SJSA1 (cell line): ENCODE measurements around the gene RNF14. TPM values are rescaled to one million over a fixed set of nuclear protein-coding genes. Genes with fewer than 3 reads are reported as not detected.

Experiments used
- DNase-seq, 2 experiments: peaks; one replicate each; pipeline ENCODE4 v3.0.0-alpha.2; 2015 to 2020; ENCODE audit warnings: low spot score in 2 of 2, low read depth in 1 of 2
- H3K27ac ChIP-seq: fragments of 250-450 bp; sonication (Bioruptor Pico); 2 replicates; pipeline ENCODE4 v1.5.1; 2020; ENCODE audit warnings: mild to moderate bottlenecking, moderate library complexity
- H3K27me3 ChIP-seq: fragments of 250-450 bp; sonication (Bioruptor Pico); replicated peaks from 2 replicates; pipeline ENCODE4 v1.5.1; 2020; ENCODE audit warnings: mild to moderate bottlenecking, moderate library complexity
- H3K36me3 ChIP-seq: fragments of 250-450 bp; sonication (Bioruptor Pico); 2 replicates; pipeline ENCODE4 v1.5.1; 2020; ENCODE audit warnings: mild to moderate bottlenecking
- H3K4me1 ChIP-seq: fragments of 250-450 bp; sonication (Bioruptor Pico); replicated peaks from 2 replicates; pipeline ENCODE4 v1.6.1; 2021; ENCODE audit warnings: mild to moderate bottlenecking
- H3K4me3 ChIP-seq: fragments of 250-450 bp; sonication (Bioruptor Pico); 2 replicates; pipeline ENCODE4 v1.5.1; 2020; ENCODE audit warnings: mild to moderate bottlenecking
- H3K9me3 ChIP-seq: fragments of 250-450 bp; sonication (Bioruptor Pico); replicated peaks from 2 replicates; pipeline ENCODE4 v1.5.1; 2020; ENCODE audit warnings: mild to moderate bottlenecking
- total RNA-seq: library from RNA; depleted of rRNA; stranded (reverse); fragments of >200 nt; shearing (Covaris generic); gene quantifications from 2 replicates; pipeline ENCODE4 v1.2.3, GENCODE V29; 2014

Gene RNF14
- total RNA-seq, 1 experiment from 2014 or later = 134 TPM

GRCh38 chr5:141954194-141954593, 14.7 kb upstream of the RNF14 start:
- no peaks in the 10 kb centered on the region for H3K36me3 ChIP-seq
- H3K27me3 ChIP-seq = no peaks in the 10 kb centered on the region
- H3K4me1 ChIP-seq = no peaks in the 10 kb centered on the region
- no peaks in the 10 kb centered on the region for H3K9me3 ChIP-seq
- H3K4me3 ChIP-seq = no peak overlapping the region
- H3K27ac ChIP-seq = no peak overlapping the region
- DNase-seq = no peak

- DNase-seq = peak in 1 of 2 experiments; percentile 41
- H3K4me1 ChIP-seq = peaks cover 3% of the 10 kb centered on the region
- no peak overlapping the region for H3K4me3 ChIP-seq
- H3K9me3 ChIP-seq = no peaks in the 10 kb centered on the region
- no peaks in the 10 kb centered on the region for H3K27me3 ChIP-seq
- H3K27ac ChIP-seq = no peak overlapping the region
- H3K36me3 ChIP-seq = no peaks in the 10 kb centered on the region
Measured at GRCh38 chr5:141957367-141957996, 11.4 kb upstream of the RNF14 start.

GRCh38 chr5:141958113-141958512, 10.8 kb upstream of the RNF14 start, which contains the start of gene PCDH12:
Gene PCDH12, minus strand, starts transcription at chr5:141958202. Its CDS starts 351 bp downstream, at chr5:141957851.
- DNase-seq = peak in 1 of 2 experiments; percentile 44
- Histone ChIP-seq H3K36me3 (no peaks in the 10 kb centered on the region), H3K4me3 (no peak within 1 kb of the TSS), H3K27me3 (no peaks in the 10 kb centered on the region), H3K4me1 (peaks cover 3% of the 10 kb centered on the region), H3K27ac (no peak within 1 kb of the TSS), H3K9me3 (no peaks in the 10 kb centered on the region)

DNA sequence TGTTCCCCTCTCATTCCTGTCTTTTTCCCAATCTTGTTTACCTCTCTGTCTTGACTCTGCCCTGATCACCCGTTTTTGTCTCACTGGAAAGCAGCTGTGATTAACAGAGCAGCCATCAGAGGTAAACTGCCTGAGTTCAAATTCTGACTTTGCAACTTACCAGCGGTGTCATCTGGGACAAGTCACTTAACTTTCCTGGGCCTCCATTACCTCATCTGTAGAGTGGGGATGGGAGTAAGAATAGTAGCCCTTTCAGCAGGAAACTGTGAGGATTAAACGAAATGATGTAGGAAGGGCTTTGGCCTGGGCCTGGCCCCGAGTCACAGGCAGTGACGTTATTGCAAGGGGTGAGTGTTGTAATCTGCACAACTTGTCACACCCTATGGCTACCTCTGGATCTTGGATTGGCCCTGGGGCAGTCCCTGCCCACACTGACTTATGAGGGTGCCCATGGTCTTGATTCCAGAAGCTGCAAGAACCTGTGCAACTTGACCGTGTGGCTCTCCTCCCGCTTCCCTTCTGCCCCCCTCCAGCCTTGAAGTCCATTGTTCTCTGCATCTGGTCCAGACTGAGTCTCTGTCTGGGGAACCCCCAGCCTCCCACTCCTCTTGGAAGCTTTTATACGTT, 10.2 kb upstream of the RNF14 start:
- H3K4me1 ChIP-seq = peaks cover 3% of the 10 kb centered on the region
- no peak overlapping the region for H3K4me3 ChIP-seq
- H3K9me3 ChIP-seq = no peaks in the 10 kb centered on the region
- DNase-seq = no peak
- H3K27me3 ChIP-seq = no peaks in the 10 kb centered on the region
- no peak overlapping the region for H3K27ac ChIP-seq
- H3K36me3 ChIP-seq = no peaks in the 10 kb centered on the region

DNA sequence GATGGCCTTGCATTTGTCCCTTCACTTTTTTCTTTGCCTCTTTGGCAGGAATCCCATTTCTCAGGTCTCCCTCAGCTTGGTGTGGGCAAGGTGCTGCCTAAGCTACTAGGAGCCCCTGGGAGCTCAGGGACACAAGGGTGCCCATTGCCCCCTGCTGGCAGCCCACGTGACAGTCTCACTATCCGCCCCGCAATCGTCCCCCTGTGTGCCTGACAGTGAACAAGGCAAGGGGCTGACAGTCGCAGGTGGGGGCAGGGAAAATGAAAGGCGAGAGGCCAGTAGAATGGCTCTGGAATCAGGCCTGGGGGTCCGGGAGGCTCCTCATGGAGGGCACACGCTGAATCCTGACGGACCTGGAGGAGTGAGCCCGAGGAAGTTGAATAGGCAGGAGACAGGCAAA, 8.9 kb upstream of the RNF14 start:
- Histone ChIP-seq H3K27ac (no peak overlapping the region), H3K36me3 (no peaks in the 10 kb centered on the region), H3K9me3 (no peaks in the 10 kb centered on the region), H3K27me3 (no peaks in the 10 kb centered on the region), H3K4me3 (no peak overlapping the region), H3K4me1 (peaks cover 3% of the 10 kb centered on the region)
- peak in 1 of 2 experiments; percentile 54 for DNase-seq

- H3K4me1 ChIP-seq = peaks cover 3% of the 10 kb centered on the region
- DNase-seq = peak; percentile 83 to 90
- 0 out of 2 replicates have a peak overlapping the region, but pooled peaks have one; percentile 2 for H3K27ac ChIP-seq
- no peaks in the 10 kb centered on the region for H3K27me3 ChIP-seq
- H3K9me3 ChIP-seq = no peaks in the 10 kb centered on the region
- H3K4me3 ChIP-seq = no peak overlapping the region
- H3K36me3 ChIP-seq = no peaks in the 10 kb centered on the region
Measured at GRCh38 chr5:141960449-141961323, 8.2 kb upstream of the RNF14 start.

DNA sequence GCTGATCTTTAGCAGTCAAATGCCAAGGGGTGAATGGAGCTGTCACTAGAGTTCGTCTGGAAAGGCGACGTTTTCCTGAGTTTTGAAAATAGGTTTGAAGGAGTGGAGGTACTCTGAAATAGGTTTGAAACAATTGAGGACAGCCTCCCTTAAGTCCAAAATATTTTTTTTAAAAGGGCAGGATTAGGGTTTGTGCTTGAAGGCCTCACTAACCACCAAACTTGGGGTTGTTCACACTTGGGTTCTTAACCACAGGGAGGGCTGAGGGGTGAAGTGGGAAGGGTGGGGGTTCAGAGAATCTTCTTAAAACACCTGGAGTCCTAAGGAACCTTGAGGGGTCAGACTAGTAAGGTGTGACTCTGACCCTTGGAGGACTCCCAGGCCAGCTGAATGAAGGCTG, 7.4 kb upstream of the RNF14 start:
- Histone ChIP-seq H3K4me3 (no peak overlapping the region), H3K27ac (no peak overlapping the region), H3K27me3 (no peaks in the 10 kb centered on the region), H3K9me3 (no peaks in the 10 kb centered on the region), H3K4me1 (peaks cover 3% of the 10 kb centered on the region), H3K36me3 (no peaks in the 10 kb centered on the region)
- DNase-seq = no peak

GRCh38 chr5:141963701-141964100, 5.2 kb upstream of the RNF14 start:
- H3K4me3 ChIP-seq = no peak overlapping the region
- H3K27ac ChIP-seq = no peak overlapping the region
- H3K36me3 ChIP-seq = no peaks in the 10 kb centered on the region
- no peaks in the 10 kb centered on the region for H3K9me3 ChIP-seq
- peaks cover 8% of the 10 kb centered on the region for H3K4me1 ChIP-seq
- H3K27me3 ChIP-seq = no peaks in the 10 kb centered on the region
- DNase-seq = no peak

- Histone ChIP-seq H3K9me3 (no peaks in the 10 kb centered on the region), H3K27me3 (no peaks in the 10 kb centered on the region), H3K36me3 (peaks cover 3% of the 10 kb centered on the region), H3K4me3 (no peak overlapping the region), H3K27ac (no peak overlapping the region), H3K4me1 (peaks cover 11% of the 10 kb centered on the region)
- peak in 1 of 2 experiments; percentile 45 for DNase-seq
Measured at GRCh38 chr5:141965071-141965470, 3.8 kb upstream of the RNF14 start.

- H3K4me3 ChIP-seq = no peak overlapping the region
- H3K4me1 ChIP-seq = peaks cover 14% of the 10 kb centered on the region
- peaks cover 7% of the 10 kb centered on the region for H3K36me3 ChIP-seq
- H3K27ac ChIP-seq = no peak overlapping the region
- H3K9me3 ChIP-seq = no peaks in the 10 kb centered on the region
- H3K27me3 ChIP-seq = no peaks in the 10 kb centered on the region
- peak in 1 of 2 experiments; percentile 9 for DNase-seq
Measured at GRCh38 chr5:141966275-141966962, 2.5 kb upstream of the RNF14 start.

- Histone ChIP-seq H3K27ac (no peak overlapping the region), H3K27me3 (no peaks in the 10 kb centered on the region), H3K4me1 (peaks cover 14% of the 10 kb centered on the region), H3K36me3 (peaks cover 7% of the 10 kb centered on the region), H3K9me3 (no peaks in the 10 kb centered on the region), H3K4me3 (no peak overlapping the region)
- DNase-seq = peak in 1 of 2 experiments; percentile 2
Measured at GRCh38 chr5:141966963-141967333, 2.0 kb upstream of the RNF14 start.

GRCh38 chr5:141969783-141970771, 1.2 kb downstream of the RNF14 start:
- Histone ChIP-seq H3K27me3 (no peaks in the 10 kb centered on the region), H3K9me3 (no peaks in the 10 kb centered on the region), H3K4me1 (peaks cover 30% of the 10 kb centered on the region), H3K27ac (peak overlapping the region; percentile 82), H3K4me3 (peak overlapping the region; percentile 75), H3K36me3 (peaks cover 31% of the 10 kb centered on the region)
- peak in 1 of 2 experiments; percentile 33 for DNase-seq
